Ishikawa (cell line): ENCODE data around the gene RPAP3.

Source experiments
- CEBPB ChIP-seq: IDR thresholded peaks from 2 replicates; pipeline ENCODE4 v1.6.1; 2012
- CREB1 ChIP-seq: IDR thresholded peaks from 2 replicates; pipeline ENCODE4 v1.6.1; 2012; ENCODE audit warnings: low read depth
- EGR1 ChIP-seq: IDR thresholded peaks from 2 replicates; pipeline ENCODE4 v1.6.1; 2012
- EP300 ChIP-seq: IDR thresholded peaks from 2 replicates; pipeline ENCODE4 v1.6.1; 2012; ENCODE audit warnings: borderline replicate concordance
- FOXM1 ChIP-seq: IDR thresholded peaks from 2 replicates; pipeline ENCODE4 v1.6.1; 2012; ENCODE audit warnings: low read depth, borderline replicate concordance
- MAX ChIP-seq: IDR thresholded peaks from 2 replicates; pipeline ENCODE4 v1.6.1; 2012
- NFIC ChIP-seq: IDR thresholded peaks from 2 replicates; pipeline ENCODE4 v1.6.1; 2012
- RAD21 ChIP-seq: IDR thresholded peaks from 2 replicates; pipeline ENCODE4 v1.6.1; 2012; ENCODE audit warnings: low read depth
- TAF1 ChIP-seq: IDR thresholded peaks from 2 replicates; pipeline ENCODE4 v1.6.1; 2012; ENCODE audit warnings: low read depth, mild to moderate bottlenecking
- TCF12 ChIP-seq: IDR thresholded peaks from 2 replicates; pipeline ENCODE4 v1.6.1; 2012; ENCODE audit warnings: low read depth
- TEAD4 ChIP-seq: IDR thresholded peaks from 2 replicates; pipeline ENCODE4 v1.6.1; 2012
- YY1 ChIP-seq: IDR thresholded peaks from 2 replicates; pipeline ENCODE4 v1.6.1; 2012; ENCODE audit warnings: low read depth
- ZBTB7A ChIP-seq: IDR thresholded peaks from 2 replicates; pipeline ENCODE4 v1.6.1; 2012; ENCODE audit warnings: low read depth
- TF ChIP-seq, protein P1 (sequence below): IDR thresholded peaks from 2 replicates; pipeline ENCODE4 v1.6.1; 2012
- TF ChIP-seq, protein P2 (sequence below): IDR thresholded peaks from 2 replicates; pipeline ENCODE4 v1.6.1; 2012; ENCODE audit warnings: low read depth, mild to moderate bottlenecking

Gene RPAP3

GRCh38 chr12:47717046-47717442 is 11.2 kb upstream of the RPAP3 start:
- TF ChIP-seq FOXM1 (no peak), TCF12 (no peak), TAF1 (no peak), TEAD4 (no peak), EP300 (no peak), YY1 (no peak)
- TF ChIP-seq, protein P1, sequence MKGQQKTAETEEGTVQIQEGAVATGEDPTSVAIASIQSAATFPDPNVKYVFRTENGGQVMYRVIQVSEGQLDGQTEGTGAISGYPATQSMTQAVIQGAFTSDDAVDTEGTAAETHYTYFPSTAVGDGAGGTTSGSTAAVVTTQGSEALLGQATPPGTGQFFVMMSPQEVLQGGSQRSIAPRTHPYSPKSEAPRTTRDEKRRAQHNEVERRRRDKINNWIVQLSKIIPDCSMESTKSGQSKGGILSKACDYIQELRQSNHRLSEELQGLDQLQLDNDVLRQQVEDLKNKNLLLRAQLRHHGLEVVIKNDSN = no peak

DNA sequence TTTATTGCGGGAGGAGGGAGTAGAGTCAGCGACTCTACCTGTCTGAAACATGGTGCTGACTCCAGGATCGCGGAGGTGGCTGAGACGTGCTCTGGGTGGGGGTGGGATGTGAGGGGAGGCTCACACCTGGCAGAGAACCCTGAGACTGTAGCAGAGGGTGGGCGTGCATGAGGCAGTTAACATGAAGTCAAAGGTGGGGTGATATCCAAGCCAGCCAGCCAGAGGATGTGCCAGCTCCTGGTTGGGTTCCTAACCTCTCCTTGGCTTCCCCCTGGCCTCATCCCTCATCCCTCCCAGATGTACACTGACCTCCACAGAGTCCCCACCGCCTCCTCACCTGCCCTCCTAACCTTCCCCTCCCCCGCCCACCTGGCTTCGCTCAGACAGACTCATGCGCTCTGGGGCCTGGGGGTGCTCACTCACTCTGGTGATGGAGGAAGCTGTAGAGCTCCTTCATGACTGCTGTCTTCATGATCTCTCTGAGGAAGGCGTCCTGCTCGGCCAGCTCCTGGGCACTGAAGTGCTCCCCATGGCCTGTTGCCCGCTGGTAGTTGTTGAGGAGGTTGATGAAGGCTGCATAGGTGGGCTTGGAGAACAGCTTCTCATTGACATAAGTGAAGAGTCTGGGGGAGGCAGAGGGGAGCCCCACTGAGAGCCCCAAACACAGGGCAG is 10.2 kb upstream of the RPAP3 start:
- TF ChIP-seq YY1 = no peak
- no peak for TF ChIP-seq CREB1
- no peak for TF ChIP-seq FOXM1
- TF ChIP-seq, protein P1 = no peak
- TF ChIP-seq, protein P2, sequence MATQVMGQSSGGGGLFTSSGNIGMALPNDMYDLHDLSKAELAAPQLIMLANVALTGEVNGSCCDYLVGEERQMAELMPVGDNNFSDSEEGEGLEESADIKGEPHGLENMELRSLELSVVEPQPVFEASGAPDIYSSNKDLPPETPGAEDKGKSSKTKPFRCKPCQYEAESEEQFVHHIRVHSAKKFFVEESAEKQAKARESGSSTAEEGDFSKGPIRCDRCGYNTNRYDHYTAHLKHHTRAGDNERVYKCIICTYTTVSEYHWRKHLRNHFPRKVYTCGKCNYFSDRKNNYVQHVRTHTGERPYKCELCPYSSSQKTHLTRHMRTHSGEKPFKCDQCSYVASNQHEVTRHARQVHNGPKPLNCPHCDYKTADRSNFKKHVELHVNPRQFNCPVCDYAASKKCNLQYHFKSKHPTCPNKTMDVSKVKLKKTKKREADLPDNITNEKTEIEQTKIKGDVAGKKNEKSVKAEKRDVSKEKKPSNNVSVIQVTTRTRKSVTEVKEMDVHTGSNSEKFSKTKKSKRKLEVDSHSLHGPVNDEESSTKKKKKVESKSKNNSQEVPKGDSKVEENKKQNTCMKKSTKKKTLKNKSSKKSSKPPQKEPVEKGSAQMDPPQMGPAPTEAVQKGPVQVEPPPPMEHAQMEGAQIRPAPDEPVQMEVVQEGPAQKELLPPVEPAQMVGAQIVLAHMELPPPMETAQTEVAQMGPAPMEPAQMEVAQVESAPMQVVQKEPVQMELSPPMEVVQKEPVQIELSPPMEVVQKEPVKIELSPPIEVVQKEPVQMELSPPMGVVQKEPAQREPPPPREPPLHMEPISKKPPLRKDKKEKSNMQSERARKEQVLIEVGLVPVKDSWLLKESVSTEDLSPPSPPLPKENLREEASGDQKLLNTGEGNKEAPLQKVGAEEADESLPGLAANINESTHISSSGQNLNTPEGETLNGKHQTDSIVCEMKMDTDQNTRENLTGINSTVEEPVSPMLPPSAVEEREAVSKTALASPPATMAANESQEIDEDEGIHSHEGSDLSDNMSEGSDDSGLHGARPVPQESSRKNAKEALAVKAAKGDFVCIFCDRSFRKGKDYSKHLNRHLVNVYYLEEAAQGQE = no peak
- no peak for TF ChIP-seq NFIC
- no peak for TF ChIP-seq MAX
- TF ChIP-seq TEAD4 = no peak
- TF ChIP-seq EP300 = no peak

DNA sequence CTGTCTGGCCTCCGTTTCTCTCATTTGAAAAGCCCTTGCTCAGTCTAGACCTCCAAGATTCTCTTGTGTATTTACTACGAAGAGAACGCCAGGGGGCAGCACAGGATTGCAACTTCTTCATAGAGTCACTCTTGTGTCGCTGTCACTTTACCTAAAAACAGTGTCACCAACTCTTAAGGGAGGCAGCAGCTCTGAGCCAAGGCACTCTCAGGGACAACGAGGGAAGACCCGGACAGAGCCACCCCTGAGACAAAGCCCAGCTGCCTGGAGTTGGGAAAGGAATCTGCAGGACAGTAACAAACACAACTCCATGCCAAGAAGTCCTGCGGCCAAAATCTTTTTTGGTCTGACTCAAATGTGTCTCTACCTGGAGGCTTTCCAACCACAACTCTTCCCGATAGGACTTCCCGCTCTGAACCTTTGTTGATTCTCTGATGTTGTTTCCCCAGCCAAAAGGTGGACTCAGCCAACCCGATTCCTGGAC is 9.6 kb upstream of the RPAP3 start:
- peak; percentile 98 for TF ChIP-seq RAD21
- TF ChIP-seq TAF1 = no peak
- no peak for TF ChIP-seq FOXM1
- TF ChIP-seq EGR1 = no peak
- TF ChIP-seq NFIC = 0 out of 2 replicates have a peak, but pooled peaks have one; percentile 17
- TF ChIP-seq, protein P1 = no peak
- TF ChIP-seq TEAD4 = no peak
- TF ChIP-seq, protein P2 = no peak
- TF ChIP-seq CREB1 = no peak

DNA sequence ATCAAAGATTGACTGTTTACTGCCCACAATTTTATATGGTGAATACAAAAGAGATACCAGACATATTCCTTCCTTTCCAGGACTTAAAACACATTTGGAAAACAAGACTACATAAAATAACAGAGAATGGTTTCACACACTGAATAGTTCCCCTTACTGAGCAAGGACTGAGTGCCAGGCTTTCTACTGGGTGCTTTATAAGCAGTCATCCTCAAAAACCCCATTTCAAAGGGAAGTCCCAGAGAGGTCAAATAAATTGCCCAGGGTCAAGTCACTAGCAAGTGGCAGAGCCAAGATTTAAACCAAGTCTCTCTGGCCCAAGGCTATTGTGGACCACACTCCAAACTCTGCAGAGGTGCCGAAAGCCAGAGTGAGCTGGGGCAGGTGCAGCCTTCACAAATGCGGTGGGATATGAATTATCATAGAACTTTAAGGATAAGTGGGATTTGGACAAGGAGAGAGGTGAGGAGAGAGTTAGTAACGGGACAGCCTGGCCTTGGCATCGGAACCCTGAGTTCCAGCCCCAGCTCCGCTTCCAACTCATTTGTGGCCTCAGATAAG is 9.1 kb upstream of the RPAP3 start:
- TF ChIP-seq TAF1 (no peak), EP300 (no peak), CEBPB (no peak), RAD21 (no peak), YY1 (no peak), TCF12 (no peak), MAX (no peak), ZBTB7A (no peak), NFIC (no peak), EGR1 (no peak), FOXM1 (no peak), CREB1 (no peak), TEAD4 (no peak)
- TF ChIP-seq, protein P2 = no peak
- TF ChIP-seq, protein P1 = no peak
